WTC11 (cell line): ENCODE data around the gene MID1IP1. TPM values are rescaled to one million over a fixed set of nuclear protein-coding genes. Genes with fewer than 3 reads are reported as not detected.

Experiments used
- ATAC-seq: fragments of 200-7000 bp; cut with Tn5 transposase; 2 replicates; pipeline ENCODE4 v1.10.0; 2021; ENCODE audit warnings: mild to moderate bottlenecking, moderate library complexity
- CTCF ChIA-PET: fragments of 300-600 bp; sonication (Branson Sonifier 250); formaldehyde crosslinking; loops from one replicate; lab custom pipeline; 2021; ENCODE audit warnings: antibody characterized with exemption; lab: Charles Lee
- POLR2A ChIA-PET: fragments of 350-600 bp; sonication (Branson Sonifier 250); formaldehyde crosslinking; loops from one replicate; lab custom pipeline; 2021; ENCODE audit warnings: antibody characterized with exemption; lab: Charles Lee
- DNase-seq: peaks from one replicate; pipeline ENCODE4 v3.0.0; 2021; ENCODE audit warnings: low spot score
- H3K27ac Mint-ChIP-seq: 2 replicates; pipeline ENCODE4 v1.8.0; 2021; ENCODE audit warnings: mixed read lengths
- H3K27me3 Mint-ChIP-seq: 2 replicates; pipeline ENCODE4 v1.8.0; 2021; ENCODE audit warnings: low read depth, mild to moderate bottlenecking, moderate library complexity, mixed read lengths
- H3K36me3 Mint-ChIP-seq: 2 replicates; pipeline ENCODE4 v1.8.0; 2021; ENCODE audit warnings: mixed read lengths
- H3K4me1 Mint-ChIP-seq: 2 replicates; pipeline ENCODE4 v1.8.0; 2022; ENCODE audit warnings: mixed read lengths
- H3K4me3 Mint-ChIP-seq: 2 replicates; pipeline ENCODE4 v1.8.0; 2021; ENCODE audit warnings: mild to moderate bottlenecking, moderate library complexity, mixed read lengths
- H3K9me3 Mint-ChIP-seq: 2 replicates; pipeline ENCODE4 v1.8.0; 2021; ENCODE audit warnings: mixed read lengths
- ELF4 ChIP-seq: sonication (generic); formaldehyde crosslinking; IDR thresholded peaks from 2 replicates; pipeline ENCODE4 v1.8.1; 2022; ENCODE audit warnings: low read depth, mild to moderate bottlenecking, moderate library complexity, missing genetic modification reagents
- FOXJ3 ChIP-seq: sonication (generic); formaldehyde crosslinking; IDR thresholded peaks from 2 replicates; pipeline ENCODE4 v1.9.0; 2021; ENCODE audit warnings: missing genetic modification reagents, mild to moderate bottlenecking, borderline replicate concordance
- GABPB1 ChIP-seq: sonication (generic); formaldehyde crosslinking; IDR thresholded peaks from 2 replicates; pipeline ENCODE4 v1.8.1; 2023; ENCODE audit warnings: mild to moderate bottlenecking, missing genetic modification reagents
- GTF2I ChIP-seq: fragments of 250-450 bp; sonication (Bioruptor Pico); conservative IDR thresholded peaks from 2 replicates; pipeline ENCODE4 v1.4.0; 2021; ENCODE audit warnings: mild to moderate bottlenecking
- HMGA2 ChIP-seq: fragments of 250-450 bp; sonication (Bioruptor Pico); IDR thresholded peaks from 2 replicates; pipeline ENCODE4 v1.4.0; 2021; ENCODE audit warnings: mild to moderate bottlenecking, moderate library complexity
- IRF2 ChIP-seq: sonication (generic); formaldehyde crosslinking; IDR thresholded peaks from 2 replicates; pipeline ENCODE4 v1.8.0; 2022; ENCODE audit warnings: low read depth, missing genetic modification reagents, borderline replicate concordance
- JAZF1 ChIP-seq: fragments of 250-450 bp; sonication (Bioruptor Pico); IDR thresholded peaks from 2 replicates; pipeline ENCODE4 v1.9.0; 2021; ENCODE audit warnings: moderate library complexity, mild to moderate bottlenecking, inconsistent platforms
- NFYB ChIP-seq: sonication (generic); formaldehyde crosslinking; conservative IDR thresholded peaks from 2 replicates; pipeline ENCODE4 v1.8.0; 2022; ENCODE audit warnings: low read depth, missing genetic modification reagents
- PRRX2 ChIP-seq: fragments of 250-450 bp; sonication (Bioruptor Pico); IDR thresholded peaks from 2 replicates; pipeline ENCODE4 v1.8.0; 2021; ENCODE audit warnings: mild to moderate bottlenecking
- RORB ChIP-seq: fragments of 250-450 bp; sonication (Bioruptor Pico); IDR thresholded peaks from 2 replicates; pipeline ENCODE4 v1.9.0; 2021; ENCODE audit warnings: mild to moderate bottlenecking
- SP1 ChIP-seq: sonication (generic); formaldehyde crosslinking; conservative IDR thresholded peaks from 2 replicates; pipeline ENCODE4 v1.8.1; 2022; ENCODE audit warnings: missing genetic modification reagents
- TEAD1 ChIP-seq: sonication (generic); formaldehyde crosslinking; IDR thresholded peaks from 2 replicates; pipeline ENCODE4 v1.8.0; 2022; ENCODE audit warnings: mild to moderate bottlenecking, missing genetic modification reagents
- TP53 ChIP-seq: sonication (generic); formaldehyde crosslinking; IDR thresholded peaks from 2 replicates; pipeline ENCODE4 v1.8.1; 2023; ENCODE audit warnings: mild to moderate bottlenecking, missing genetic modification reagents
- ZNF232 ChIP-seq: sonication (generic); formaldehyde crosslinking; IDR thresholded peaks from 2 replicates; pipeline ENCODE4 v1.8.0; 2022; ENCODE audit warnings: mild to moderate bottlenecking, missing genetic modification reagents
- ZNF396 ChIP-seq: fragments of 250-450 bp; sonication (Bioruptor Pico); IDR thresholded peaks from 2 replicates; pipeline ENCODE4 v1.8.0; 2021; ENCODE audit warnings: mild to moderate bottlenecking, moderate library complexity, borderline replicate concordance
- total RNA-seq: library from RNA; stranded (reverse); gene quantifications from 3 replicates; pipeline ENCODE4 v1.2.3, GENCODE V29; 2021
- TF ChIP-seq, protein P1 (sequence below): sonication (generic); formaldehyde crosslinking; IDR thresholded peaks from 2 replicates; pipeline ENCODE4 v1.8.1; 2023; ENCODE audit warnings: mild to moderate bottlenecking, missing genetic modification reagents, moderate library complexity
- TF ChIP-seq, protein P2 (sequence below): sonication (generic); formaldehyde crosslinking; conservative IDR thresholded peaks from 2 replicates; pipeline ENCODE4 v1.8.1; 2022; ENCODE audit warnings: mild to moderate bottlenecking, missing genetic modification reagents
- TF ChIP-seq, protein P3 (sequence below): sonication (generic); formaldehyde crosslinking; IDR thresholded peaks from 2 replicates; pipeline ENCODE4 v1.8.0; 2023; ENCODE audit warnings: missing genetic modification reagents, mild to moderate bottlenecking, borderline replicate concordance
- TF ChIP-seq, protein P4 (sequence below): fragments of 250-450 bp; sonication (Bioruptor Pico); conservative IDR thresholded peaks from 2 replicates; pipeline ENCODE4 v1.9.0; 2021; ENCODE audit warnings: mild to moderate bottlenecking
- TF ChIP-seq, protein P5 (sequence below): sonication (generic); formaldehyde crosslinking; IDR thresholded peaks from 2 replicates; pipeline ENCODE4 v1.8.0; 2023; ENCODE audit warnings: mild to moderate bottlenecking, missing genetic modification reagents
- TF ChIP-seq, protein P6 (sequence below): fragments of 250-450 bp; sonication (Bioruptor Pico); IDR thresholded peaks from 2 replicates; pipeline ENCODE4 v1.9.0; 2021; ENCODE audit warnings: moderate library complexity, mild to moderate bottlenecking, inconsistent platforms, borderline replicate concordance
- TF ChIP-seq, protein P7 (sequence below): fragments of 250-450 bp; sonication (Bioruptor Pico); IDR thresholded peaks from 2 replicates; pipeline ENCODE4 v1.9.0; 2021; ENCODE audit warnings: mild to moderate bottlenecking
- TF ChIP-seq, protein P8 (sequence below): sonication (generic); formaldehyde crosslinking; IDR thresholded peaks from 2 replicates; pipeline ENCODE4 v1.8.0; 2022; ENCODE audit warnings: mild to moderate bottlenecking, missing genetic modification reagents
- TF ChIP-seq, protein P9 (sequence below): sonication (generic); formaldehyde crosslinking; IDR thresholded peaks from 2 replicates; pipeline ENCODE4 v1.8.1; 2022; ENCODE audit warnings: missing genetic modification reagents, borderline replicate concordance

The MID1IP1 gene
- total RNA-seq, 1 experiment from 2014 or later = 118 TPM

DNA sequence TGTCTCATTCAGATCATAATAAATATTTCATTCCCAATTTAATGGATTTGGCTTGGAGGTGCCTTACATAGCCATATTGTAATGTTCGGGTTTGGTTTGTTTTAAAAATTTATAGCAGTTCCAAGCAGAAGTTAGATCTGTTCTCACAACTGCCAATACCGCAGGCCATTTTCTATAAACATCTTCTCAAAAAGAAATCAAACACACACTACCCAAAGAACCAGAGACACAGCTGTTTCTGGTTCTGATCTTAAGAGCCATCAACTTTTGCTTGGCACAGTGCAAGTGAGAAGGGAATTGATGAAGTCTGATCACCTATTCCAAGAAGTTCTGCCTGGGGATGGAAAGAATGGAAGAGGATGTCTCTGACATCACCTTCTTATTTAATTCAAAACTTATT, 22.9 kb downstream of the MID1IP1 start (continued):
- TF ChIP-seq, protein P1, sequence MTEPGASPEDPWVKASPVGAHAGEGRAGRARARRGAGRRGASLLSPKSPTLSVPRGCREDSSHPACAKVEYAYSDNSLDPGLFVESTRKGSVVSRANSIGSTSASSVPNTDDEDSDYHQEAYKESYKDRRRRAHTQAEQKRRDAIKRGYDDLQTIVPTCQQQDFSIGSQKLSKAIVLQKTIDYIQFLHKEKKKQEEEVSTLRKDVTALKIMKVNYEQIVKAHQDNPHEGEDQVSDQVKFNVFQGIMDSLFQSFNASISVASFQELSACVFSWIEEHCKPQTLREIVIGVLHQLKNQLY (CRISPR knock-in tag) = no peak
- TF ChIP-seq NFYB (CRISPR knock-in tag) (no peak), TP53 (CRISPR knock-in tag) (no peak), GTF2I (CRISPR knock-in tag) (no peak), ZNF232 (CRISPR knock-in tag) (no peak), GABPB1 (CRISPR knock-in tag) (no peak), PRRX2 (CRISPR knock-in tag) (no peak), SP1 (CRISPR knock-in tag) (no peak)
- TF ChIP-seq, protein P2, sequence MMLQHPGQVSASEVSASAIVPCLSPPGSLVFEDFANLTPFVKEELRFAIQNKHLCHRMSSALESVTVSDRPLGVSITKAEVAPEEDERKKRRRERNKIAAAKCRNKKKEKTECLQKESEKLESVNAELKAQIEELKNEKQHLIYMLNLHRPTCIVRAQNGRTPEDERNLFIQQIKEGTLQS = no peak
- TF ChIP-seq, all 79 proteins: peak for 0

DNA sequence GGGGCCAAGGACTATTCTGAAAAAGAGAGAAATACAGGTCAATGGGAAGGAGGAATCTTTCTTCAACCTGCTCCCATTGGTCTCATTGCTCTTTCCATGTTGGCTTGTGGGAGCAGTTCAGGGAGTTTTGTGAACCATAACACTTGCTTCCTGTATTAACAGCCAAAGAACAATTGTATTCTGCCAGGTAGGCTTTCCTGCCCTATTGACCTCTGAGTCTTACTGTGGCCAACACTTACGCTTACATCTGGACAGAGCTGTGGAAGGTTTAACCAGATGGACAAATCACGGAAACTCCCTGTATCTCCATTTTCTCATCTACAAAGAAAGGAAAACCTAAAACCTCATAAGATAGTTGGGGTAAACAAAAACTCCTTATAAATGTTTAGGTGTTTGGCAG, 30.7 kb downstream of the MID1IP1 start:
- ChIA-PET CTCF (no interaction called here), POLR2A (no interaction called here)
- Mint-ChIP-seq H3K27me3 (no peaks in the 10 kb centered on the region), H3K4me1 (no peaks in the 10 kb centered on the region), H3K27ac (no peak overlapping the region), H3K4me3 (no peak overlapping the region), H3K9me3 (no peaks in the 10 kb centered on the region), H3K36me3 (no peaks in the 10 kb centered on the region)
- ATAC-seq (no peak), DNase-seq (no peak)
- no peak for TF ChIP-seq IRF2 (CRISPR knock-in tag)
- TF ChIP-seq, protein P3, sequence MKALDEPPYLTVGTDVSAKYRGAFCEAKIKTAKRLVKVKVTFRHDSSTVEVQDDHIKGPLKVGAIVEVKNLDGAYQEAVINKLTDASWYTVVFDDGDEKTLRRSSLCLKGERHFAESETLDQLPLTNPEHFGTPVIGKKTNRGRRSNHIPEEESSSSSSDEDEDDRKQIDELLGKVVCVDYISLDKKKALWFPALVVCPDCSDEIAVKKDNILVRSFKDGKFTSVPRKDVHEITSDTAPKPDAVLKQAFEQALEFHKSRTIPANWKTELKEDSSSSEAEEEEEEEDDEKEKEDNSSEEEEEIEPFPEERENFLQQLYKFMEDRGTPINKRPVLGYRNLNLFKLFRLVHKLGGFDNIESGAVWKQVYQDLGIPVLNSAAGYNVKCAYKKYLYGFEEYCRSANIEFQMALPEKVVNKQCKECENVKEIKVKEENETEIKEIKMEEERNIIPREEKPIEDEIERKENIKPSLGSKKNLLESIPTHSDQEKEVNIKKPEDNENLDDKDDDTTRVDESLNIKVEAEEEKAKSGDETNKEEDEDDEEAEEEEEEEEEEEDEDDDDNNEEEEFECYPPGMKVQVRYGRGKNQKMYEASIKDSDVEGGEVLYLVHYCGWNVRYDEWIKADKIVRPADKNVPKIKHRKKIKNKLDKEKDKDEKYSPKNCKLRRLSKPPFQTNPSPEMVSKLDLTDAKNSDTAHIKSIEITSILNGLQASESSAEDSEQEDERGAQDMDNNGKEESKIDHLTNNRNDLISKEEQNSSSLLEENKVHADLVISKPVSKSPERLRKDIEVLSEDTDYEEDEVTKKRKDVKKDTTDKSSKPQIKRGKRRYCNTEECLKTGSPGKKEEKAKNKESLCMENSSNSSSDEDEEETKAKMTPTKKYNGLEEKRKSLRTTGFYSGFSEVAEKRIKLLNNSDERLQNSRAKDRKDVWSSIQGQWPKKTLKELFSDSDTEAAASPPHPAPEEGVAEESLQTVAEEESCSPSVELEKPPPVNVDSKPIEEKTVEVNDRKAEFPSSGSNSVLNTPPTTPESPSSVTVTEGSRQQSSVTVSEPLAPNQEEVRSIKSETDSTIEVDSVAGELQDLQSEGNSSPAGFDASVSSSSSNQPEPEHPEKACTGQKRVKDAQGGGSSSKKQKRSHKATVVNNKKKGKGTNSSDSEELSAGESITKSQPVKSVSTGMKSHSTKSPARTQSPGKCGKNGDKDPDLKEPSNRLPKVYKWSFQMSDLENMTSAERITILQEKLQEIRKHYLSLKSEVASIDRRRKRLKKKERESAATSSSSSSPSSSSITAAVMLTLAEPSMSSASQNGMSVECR (CRISPR knock-in tag) = no peak
- TF ChIP-seq ZNF396 (CRISPR knock-in tag) = no peak
- TF ChIP-seq TP53 (CRISPR knock-in tag) = no peak
- no peak for TF ChIP-seq ELF4 (CRISPR knock-in tag)
- no peak for TF ChIP-seq TEAD1 (CRISPR knock-in tag)
- TF ChIP-seq, protein P4, sequence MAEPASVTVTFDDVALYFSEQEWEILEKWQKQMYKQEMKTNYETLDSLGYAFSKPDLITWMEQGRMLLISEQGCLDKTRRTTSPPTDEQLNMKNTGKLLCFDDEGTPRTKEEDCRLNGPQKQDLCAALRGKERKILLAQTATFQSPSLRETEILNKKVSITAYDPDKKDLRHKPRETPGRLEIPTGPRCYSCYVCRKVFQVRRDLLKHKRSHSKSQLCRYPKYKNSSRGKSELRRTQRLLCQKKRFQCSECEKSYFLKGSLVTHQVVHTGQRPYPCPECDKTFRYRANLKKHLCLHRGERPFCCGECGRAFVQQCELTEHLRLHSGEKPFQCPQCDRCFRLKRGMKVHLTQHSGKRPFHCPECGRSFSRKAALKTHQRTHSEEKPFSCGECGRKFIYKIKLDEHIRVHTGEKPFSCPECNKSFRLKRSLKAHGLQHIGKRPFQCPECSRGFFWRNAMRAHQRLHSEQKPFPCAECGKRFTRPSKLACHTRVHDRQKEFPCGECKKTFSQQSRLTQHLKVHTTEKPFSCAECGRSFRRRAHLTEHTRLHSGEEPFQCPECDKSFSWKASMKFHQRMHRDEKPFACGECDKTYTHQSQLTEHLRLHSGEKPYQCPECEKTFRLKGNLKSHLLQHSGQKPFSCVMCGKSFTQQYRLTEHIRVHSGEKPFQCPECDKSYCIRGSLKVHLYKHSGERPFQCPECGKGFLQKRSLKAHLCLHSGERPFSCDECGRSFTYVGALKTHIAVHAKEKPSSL (CRISPR knock-in tag) = no peak
- TF ChIP-seq, protein P5, sequence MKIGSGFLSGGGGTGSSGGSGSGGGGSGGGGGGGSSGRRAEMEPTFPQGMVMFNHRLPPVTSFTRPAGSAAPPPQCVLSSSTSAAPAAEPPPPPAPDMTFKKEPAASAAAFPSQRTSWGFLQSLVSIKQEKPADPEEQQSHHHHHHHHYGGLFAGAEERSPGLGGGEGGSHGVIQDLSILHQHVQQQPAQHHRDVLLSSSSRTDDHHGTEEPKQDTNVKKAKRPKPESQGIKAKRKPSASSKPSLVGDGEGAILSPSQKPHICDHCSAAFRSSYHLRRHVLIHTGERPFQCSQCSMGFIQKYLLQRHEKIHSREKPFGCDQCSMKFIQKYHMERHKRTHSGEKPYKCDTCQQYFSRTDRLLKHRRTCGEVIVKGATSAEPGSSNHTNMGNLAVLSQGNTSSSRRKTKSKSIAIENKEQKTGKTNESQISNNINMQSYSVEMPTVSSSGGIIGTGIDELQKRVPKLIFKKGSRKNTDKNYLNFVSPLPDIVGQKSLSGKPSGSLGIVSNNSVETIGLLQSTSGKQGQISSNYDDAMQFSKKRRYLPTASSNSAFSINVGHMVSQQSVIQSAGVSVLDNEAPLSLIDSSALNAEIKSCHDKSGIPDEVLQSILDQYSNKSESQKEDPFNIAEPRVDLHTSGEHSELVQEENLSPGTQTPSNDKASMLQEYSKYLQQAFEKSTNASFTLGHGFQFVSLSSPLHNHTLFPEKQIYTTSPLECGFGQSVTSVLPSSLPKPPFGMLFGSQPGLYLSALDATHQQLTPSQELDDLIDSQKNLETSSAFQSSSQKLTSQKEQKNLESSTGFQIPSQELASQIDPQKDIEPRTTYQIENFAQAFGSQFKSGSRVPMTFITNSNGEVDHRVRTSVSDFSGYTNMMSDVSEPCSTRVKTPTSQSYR (CRISPR knock-in tag) = no peak
- TF ChIP-seq, protein P6, sequence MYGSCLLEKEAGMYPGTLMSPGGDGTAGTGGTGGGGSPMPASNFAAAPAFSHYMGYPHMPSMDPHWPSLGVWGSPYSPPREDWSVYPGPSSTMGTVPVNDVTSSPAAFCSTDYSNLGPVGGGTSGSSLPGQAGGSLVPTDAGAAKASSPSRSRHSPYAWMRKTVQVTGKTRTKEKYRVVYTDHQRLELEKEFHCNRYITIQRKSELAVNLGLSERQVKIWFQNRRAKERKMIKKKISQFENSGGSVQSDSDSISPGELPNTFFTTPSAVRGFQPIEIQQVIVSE (CRISPR knock-in tag) = no peak
- TF ChIP-seq, protein P7, sequence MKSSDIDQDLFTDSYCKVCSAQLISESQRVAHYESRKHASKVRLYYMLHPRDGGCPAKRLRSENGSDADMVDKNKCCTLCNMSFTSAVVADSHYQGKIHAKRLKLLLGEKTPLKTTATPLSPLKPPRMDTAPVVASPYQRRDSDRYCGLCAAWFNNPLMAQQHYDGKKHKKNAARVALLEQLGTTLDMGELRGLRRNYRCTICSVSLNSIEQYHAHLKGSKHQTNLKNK (CRISPR knock-in tag) = no peak
- TF ChIP-seq HMGA2 (CRISPR knock-in tag) = no peak
- no peak for TF ChIP-seq RORB (CRISPR knock-in tag)
- TF ChIP-seq, protein P8, sequence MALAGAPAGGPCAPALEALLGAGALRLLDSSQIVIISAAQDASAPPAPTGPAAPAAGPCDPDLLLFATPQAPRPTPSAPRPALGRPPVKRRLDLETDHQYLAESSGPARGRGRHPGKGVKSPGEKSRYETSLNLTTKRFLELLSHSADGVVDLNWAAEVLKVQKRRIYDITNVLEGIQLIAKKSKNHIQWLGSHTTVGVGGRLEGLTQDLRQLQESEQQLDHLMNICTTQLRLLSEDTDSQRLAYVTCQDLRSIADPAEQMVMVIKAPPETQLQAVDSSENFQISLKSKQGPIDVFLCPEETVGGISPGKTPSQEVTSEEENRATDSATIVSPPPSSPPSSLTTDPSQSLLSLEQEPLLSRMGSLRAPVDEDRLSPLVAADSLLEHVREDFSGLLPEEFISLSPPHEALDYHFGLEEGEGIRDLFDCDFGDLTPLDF (CRISPR knock-in tag) = no peak
- TF ChIP-seq, protein P9, sequence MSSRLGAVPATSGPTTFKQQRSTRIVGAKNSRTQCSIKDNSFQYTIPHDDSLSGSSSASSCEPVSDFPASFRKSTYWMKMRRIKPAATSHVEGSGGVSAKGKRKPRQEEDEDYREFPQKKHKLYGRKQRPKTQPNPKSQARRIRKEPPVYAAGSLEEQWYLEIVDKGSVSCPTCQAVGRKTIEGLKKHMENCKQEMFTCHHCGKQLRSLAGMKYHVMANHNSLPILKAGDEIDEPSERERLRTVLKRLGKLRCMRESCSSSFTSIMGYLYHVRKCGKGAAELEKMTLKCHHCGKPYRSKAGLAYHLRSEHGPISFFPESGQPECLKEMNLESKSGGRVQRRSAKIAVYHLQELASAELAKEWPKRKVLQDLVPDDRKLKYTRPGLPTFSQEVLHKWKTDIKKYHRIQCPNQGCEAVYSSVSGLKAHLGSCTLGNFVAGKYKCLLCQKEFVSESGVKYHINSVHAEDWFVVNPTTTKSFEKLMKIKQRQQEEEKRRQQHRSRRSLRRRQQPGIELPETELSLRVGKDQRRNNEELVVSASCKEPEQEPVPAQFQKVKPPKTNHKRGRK (CRISPR knock-in tag) = no peak
- TF ChIP-seq JAZF1 (CRISPR knock-in tag) = no peak
- TF ChIP-seq FOXJ3 (CRISPR knock-in tag) = no peak
